HEK293T (cell line): ENCODE measurements around the gene RANBP9.

ENCODE experiments used
- BHLHE40 ChIP-seq: fragments of 450-650 bp; IDR thresholded peaks from 2 replicates; pipeline ENCODE4 v1.6.1; 2016; ENCODE audit warnings: mild to moderate bottlenecking, moderate library complexity, borderline replicate concordance
- ELF4 ChIP-seq: fragments of 450-650 bp; IDR thresholded peaks from 2 replicates; pipeline ENCODE4 v1.6.1; 2017; ENCODE audit warnings: antibody characterized with exemption
- FOXK2 ChIP-seq: fragments of 450-650 bp; IDR thresholded peaks from 2 replicates; pipeline ENCODE4 v1.6.1; 2016; ENCODE audit warnings: mild to moderate bottlenecking
- FOXM1 ChIP-seq: fragments of 450-650 bp; IDR thresholded peaks from 2 replicates; pipeline ENCODE4 v1.6.1; 2017; ENCODE audit warnings: mild to moderate bottlenecking, borderline replicate concordance
- L3MBTL2 ChIP-seq: fragments of 450-650 bp; conservative IDR thresholded peaks from 2 replicates; pipeline ENCODE4 v1.6.1; 2016; ENCODE audit warnings: mild to moderate bottlenecking
- NFRKB ChIP-seq: fragments of 450-650 bp; IDR thresholded peaks from 2 replicates; pipeline ENCODE4 v1.6.1; 2016; ENCODE audit warnings: mild to moderate bottlenecking, moderate library complexity
- SP1 ChIP-seq: fragments of 450-650 bp; IDR thresholded peaks from 2 replicates; pipeline ENCODE4 v1.6.1; 2017

DNA sequence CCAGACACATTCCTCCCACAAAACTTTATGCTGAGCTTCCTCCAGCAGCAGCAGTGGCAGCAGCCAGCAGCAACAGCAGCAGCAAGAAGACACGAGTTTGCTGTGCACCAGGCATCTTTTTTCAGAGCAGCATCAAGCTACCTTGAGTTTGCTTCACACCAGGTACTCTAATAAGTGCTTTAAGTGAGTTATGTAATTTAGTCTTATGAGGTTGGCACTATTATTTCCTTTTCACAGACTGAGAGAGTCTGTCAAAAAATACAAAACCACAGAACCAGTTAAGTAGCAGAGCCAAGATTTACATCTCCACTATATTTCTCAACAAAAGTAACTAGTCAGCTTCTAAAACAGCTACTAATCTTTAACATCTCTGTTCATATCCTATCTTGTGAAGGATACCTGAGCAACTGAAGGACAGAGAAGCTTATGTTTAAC is 23.7 kb downstream of the RANBP9 start:
- no peak for TF ChIP-seq FOXM1
- no peak for TF ChIP-seq BHLHE40
- TF ChIP-seq NFRKB: no peak
- TF ChIP-seq FOXK2: no peak
- TF ChIP-seq L3MBTL2: no peak
- TF ChIP-seq ELF4: no peak
- no peak for TF ChIP-seq SP1
